Fibroblast of lung (primary cell): Measurements from ENCODE around the gene CSNK1A1. TPM values are rescaled to one million over a fixed set of nuclear protein-coding genes. Genes with fewer than 3 reads are reported as not detected.

ENCODE experiments used
- DNase-seq, 2 donors: peaks; one replicate each; pipeline versions ENCODE4 v3.0.0 to v3.0.0-alpha.2; 2010; ENCODE audit warnings: low read depth in 2 of 2
- H2AFZ ChIP-seq: 2 replicates; pipeline ENCODE4 v1.5.1; 2012; ENCODE audit warnings: low read length, control low read depth, inconsistent platforms
- H3K27ac ChIP-seq: 2 replicates; pipeline ENCODE4 v1.5.1; 2011; ENCODE audit warnings: low read length, control low read depth; ENCODE audit not compliant: insufficient read depth
- H3K27me3 ChIP-seq: 2 replicates; pipeline ENCODE4 v1.5.1; 2011; ENCODE audit warnings: mild to moderate bottlenecking, low read length; ENCODE audit not compliant: control insufficient read depth, insufficient read depth
- H3K36me3 ChIP-seq: 2 replicates; pipeline ENCODE4 v1.5.1; 2011; ENCODE audit warnings: low read length; ENCODE audit not compliant: control insufficient read depth, insufficient read depth
- H3K4me1 ChIP-seq: 2 replicates; pipeline ENCODE4 v1.5.1; 2011; ENCODE audit warnings: low read length; ENCODE audit not compliant: control insufficient read depth, insufficient read depth; ENCODE audit errors: extremely low read depth
- H3K4me2 ChIP-seq: 2 replicates; pipeline ENCODE4 v1.5.1; 2011; ENCODE audit warnings: low read length, control low read depth; ENCODE audit not compliant: insufficient read depth; ENCODE audit errors: extremely low read depth
- H3K4me3 ChIP-seq, 4 experiments: fragments of 200-600 bp in 1 of 4; sonication (generic) in 1 of 4; replicated peaks in 1 of 4; 2 replicates each; pipeline ENCODE4 v1.5.1; 2011 to 2016; ENCODE audit warnings: low read length in 4 of 4, low read depth in 3 of 4, mild to moderate bottlenecking in 3 of 4, control low read depth in 2 of 4, inconsistent platforms in 1 of 4, mixed read lengths in 1 of 4; ENCODE audit not compliant: insufficient read depth in 1 of 4; ENCODE audit errors: control extremely low read depth in 1 of 4
- H3K79me2 ChIP-seq: 2 replicates; pipeline ENCODE4 v1.5.1; 2012; ENCODE audit warnings: mild to moderate bottlenecking, low read length, inconsistent platforms; ENCODE audit not compliant: control insufficient read depth, insufficient read depth
- H3K9ac ChIP-seq: 2 replicates; pipeline ENCODE4 v1.5.1; 2011; ENCODE audit warnings: mild to moderate bottlenecking, low read length, control low read depth; ENCODE audit not compliant: insufficient read depth
- H3K9me3 ChIP-seq: 2 replicates; pipeline ENCODE4 v1.5.1; 2012; ENCODE audit warnings: low read depth, low read length; ENCODE audit not compliant: control insufficient read depth, insufficient read depth
- H4K20me1 ChIP-seq: 2 replicates; pipeline ENCODE4 v1.5.1; 2011; ENCODE audit warnings: low read length; ENCODE audit not compliant: control insufficient read depth, insufficient read depth; ENCODE audit errors: extremely low read depth
- CTCF ChIP-seq, 2 donors: IDR thresholded peaks in 1 of 2; conservative IDR thresholded peaks in 1 of 2; 1 replicate in 1 of 2; 2 replicates in 1 of 2; pipeline ENCODE4 v1.5.1; 2011 to 2012; ENCODE audit warnings: low read length in 2 of 2, control low read depth in 1 of 2, inconsistent platforms in 1 of 2, low read depth in 1 of 2, mild to moderate bottlenecking in 1 of 2
- EZH2 ChIP-seq: IDR thresholded peaks from 2 replicates; pipeline ENCODE4 v1.5.1; 2012; ENCODE audit warnings: low read length, control low read depth, mild to moderate bottlenecking; ENCODE audit errors: missing control alignments
- polyA plus RNA-seq, 2 donors: library from polyadenylated mRNA; depleted of rRNA in 1 of 2; stranded (reverse) in 1 of 2; unstranded in 1 of 2; fragments of >200 nt; gene quantifications; 2 replicates each; pipeline ENCODE4 v1.2.1, GENCODE V29; 2011 to 2012; ENCODE audit warnings: missing spikeins in 1 of 2
- total RNA-seq: library from RNA; depleted of rRNA; stranded (reverse); fragments of >200 nt; gene quantifications from 2 replicates; pipeline ENCODE4 v1.2.1, GENCODE V29; 2014

Gene CSNK1A1
- total and polyA plus RNA-seq, 2 donors (not counting 1 experiment from before 2014, with no cell fraction given) = 275 to 674 TPM

- Histone ChIP-seq H3K79me2 (no peaks in the 10 kb centered on the region), H3K9me3 (no peaks in the 10 kb centered on the region), H2AFZ (peak overlapping the region; percentile 61), H3K4me1 (peaks cover 37% of the 10 kb centered on the region), H3K9ac (peak overlapping the region; percentile 9), H3K27me3 (no peaks in the 10 kb centered on the region), H3K4me2 (peak overlapping the region; percentile 60), H4K20me1 (no peaks in the 10 kb centered on the region), H3K4me3 (no peak overlapping the region), H3K27ac (peak overlapping the region; percentile 76), H3K36me3 (no peaks in the 10 kb centered on the region)
- peak; percentile 74 to 80 for DNase-seq
- TF ChIP-seq EZH2 (no peak), CTCF (conservative IDR thresholded peaks at IDR 0.05 in 1 of 2, IDR thresholded peaks at IDR 0.05 in 1 of 2; ENCODE audit: low read depth in 1 of 2, low read length in 2 of 2) (no peak)
Observed at GRCh38 chr5:149455889-149456409, 95.3 kb downstream of the CSNK1A1 start.

GRCh38 chr5:149453618-149454415, 97.4 kb downstream of the CSNK1A1 start:
- no peak overlapping the region for H2AFZ ChIP-seq
- H4K20me1 ChIP-seq = no peaks in the 10 kb centered on the region
- no peak overlapping the region for H3K4me3 ChIP-seq
- TF ChIP-seq CTCF (conservative IDR thresholded peaks at IDR 0.05 in 1 of 2, IDR thresholded peaks at IDR 0.05 in 1 of 2; ENCODE audit: low read depth in 1 of 2, low read length in 2 of 2) = peak in 1 of 2 donors; percentile 2
- TF ChIP-seq EZH2 = no peak
- no peaks in the 10 kb centered on the region for H3K27me3 ChIP-seq
- H3K79me2 ChIP-seq = no peaks in the 10 kb centered on the region
- no peak for DNase-seq
- H3K9ac ChIP-seq = peak overlapping the region; percentile 11
- H3K9me3 ChIP-seq = no peaks in the 10 kb centered on the region
- H3K27ac ChIP-seq = peak overlapping the region; percentile 92
- peaks cover 55% of the 10 kb centered on the region for H3K4me1 ChIP-seq
- no peak overlapping the region for H3K4me2 ChIP-seq
- H3K36me3 ChIP-seq = no peaks in the 10 kb centered on the region

- peak overlapping the region; percentile 56 for H3K9ac ChIP-seq
Observed at GRCh38 chr5:149452665-149453617, 98.3 kb downstream of the CSNK1A1 start.

More at GRCh38 chr5:149452665-149453617, 98.3 kb downstream of the CSNK1A1 start:
- no peaks in the 10 kb centered on the region for H3K9me3 ChIP-seq
- H3K4me1 ChIP-seq = peaks cover 59% of the 10 kb centered on the region
- peak overlapping the region; percentile 46 for H3K4me2 ChIP-seq
- H4K20me1 ChIP-seq = no peaks in the 10 kb centered on the region
- TF ChIP-seq EZH2 (no peak), CTCF (conservative IDR thresholded peaks at IDR 0.05 in 1 of 2, IDR thresholded peaks at IDR 0.05 in 1 of 2; ENCODE audit: low read depth in 1 of 2, low read length in 2 of 2) (peak in 1 of 2 donors; percentile 9)
- H3K4me3 ChIP-seq = no peak overlapping the region
- DNase-seq = peak; percentile 87 to 98
- no peaks in the 10 kb centered on the region for H3K79me2 ChIP-seq
- peak overlapping the region; percentile 37 for H2AFZ ChIP-seq
- H3K36me3 ChIP-seq = no peaks in the 10 kb centered on the region
- H3K27ac ChIP-seq = peak overlapping the region; percentile 92
- no peaks in the 10 kb centered on the region for H3K27me3 ChIP-seq
